NT2/D1 (cell line): ENCODE results near the gene SHISAL1.

Experiments
- SUZ12 ChIP-seq: IDR thresholded peaks from 2 replicates; pipeline ENCODE4 v1.6.1; 2011; ENCODE audit not compliant: insufficient read length, insufficient read depth; ENCODE audit errors: extremely low read depth
- YY1 ChIP-seq: IDR thresholded peaks from 2 replicates; pipeline ENCODE4 v1.6.1; 2011; ENCODE audit not compliant: insufficient read length, insufficient read depth

DNA sequence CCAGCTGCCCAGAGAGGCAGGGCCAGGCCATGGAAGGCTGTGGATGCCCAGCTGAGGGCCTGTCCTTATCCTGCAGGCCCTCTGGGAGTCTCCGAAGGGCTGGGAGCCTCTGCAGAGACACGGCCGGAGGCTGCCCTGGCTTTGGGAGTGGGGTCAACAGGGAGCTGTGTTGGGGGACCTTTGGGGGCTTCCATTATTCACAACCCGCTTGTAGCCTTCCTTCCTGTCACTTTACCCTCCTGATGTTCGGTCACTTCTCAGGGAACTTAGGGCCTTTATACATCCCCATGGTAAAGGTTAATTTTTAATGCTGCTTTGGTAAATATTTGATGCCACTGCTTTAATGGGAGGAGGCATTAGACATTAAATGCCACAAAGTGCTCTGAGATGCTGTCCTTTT lies 44.9 kb downstream of the SHISAL1 start:
- TF ChIP-seq YY1: no peak
- TF ChIP-seq SUZ12: no peak
